Smooth muscle cell (in vitro differentiated cells): ENCODE data around the gene CITED2. TPM values are rescaled to one million over a fixed set of nuclear protein-coding genes. Genes with fewer than 3 reads are reported as not detected.

Experiments
- DNase-seq: peaks from one replicate; lab custom pipeline; 2025; ENCODE audit not compliant: unreplicated experiment; lab: John Stamatoyannopoulos, UW
- H2AFZ ChIP-seq: fragments of 200-600 bp; sonication (generic); 2 replicates; pipeline ENCODE4 v1.6.0; 2016; ENCODE audit warnings: antibody characterized with exemption, low read depth, mild to moderate bottlenecking
- H3F3A ChIP-seq: fragments of 200-600 bp; sonication (generic); 2 replicates; pipeline ENCODE4 v1.6.0; 2017; ENCODE audit warnings: antibody characterized with exemption, low read depth
- H3K27ac ChIP-seq: fragments of 200-600 bp; sonication (generic); 2 replicates; pipeline ENCODE4 v1.5.1; 2016; ENCODE audit warnings: low read depth, mild to moderate bottlenecking
- H3K27me3 ChIP-seq: fragments of 200-600 bp; sonication (generic); 2 replicates; pipeline ENCODE4 v1.6.1; 2016; ENCODE audit warnings: low read depth, mild to moderate bottlenecking
- H3K36me3 ChIP-seq: fragments of 200-600 bp; sonication (generic); 2 replicates; pipeline ENCODE4 v1.5.1; 2016; ENCODE audit warnings: low read depth
- H3K4me1 ChIP-seq: fragments of 200-600 bp; sonication (generic); 2 replicates; pipeline ENCODE4 v1.5.1; 2016; ENCODE audit warnings: low read depth
- H3K4me2 ChIP-seq: fragments of 200-600 bp; sonication (generic); 2 replicates; pipeline ENCODE4 v1.6.0; 2016; ENCODE audit warnings: mild to moderate bottlenecking
- H3K4me3 ChIP-seq: fragments of 200-600 bp; sonication (generic); 2 replicates; pipeline ENCODE4 v1.5.1; 2016; ENCODE audit warnings: mild to moderate bottlenecking
- H3K79me2 ChIP-seq: fragments of 200-600 bp; sonication (generic); 2 replicates; pipeline ENCODE4 v1.6.0; 2016; ENCODE audit warnings: low read depth, mild to moderate bottlenecking
- H3K9ac ChIP-seq: fragments of 200-600 bp; sonication (generic); 2 replicates; pipeline ENCODE4 v1.6.0; 2016; ENCODE audit warnings: low read depth
- H3K9me3 ChIP-seq: fragments of 200-600 bp; sonication (generic); replicated peaks from 2 replicates; pipeline ENCODE4 v1.5.1; 2016; ENCODE audit warnings: low read depth
- H4K20me1 ChIP-seq: fragments of 200-600 bp; sonication (generic); 2 replicates; pipeline ENCODE4 v1.6.0; 2016; ENCODE audit warnings: low read depth
- WGBS: methylation state at CpG from one replicate; pipeline ENCODE4 v1.1.7; 2016; ENCODE audit warnings: low lambda C conversion rate; 5-methylcytosine and 5-hydroxymethylcytosine counted together
- polyA plus RNA-seq: library from polyadenylated mRNA; unstranded; fragments of >200 nt; fragmentation: Nextera tagmentation; extraction: Ambion mirVana; gene quantifications from 2 replicates; pipeline ENCODE4 v1.2.1, GENCODE V29; 2016
- total RNA-seq: library from RNA; depleted of rRNA; stranded (reverse); fragments of >200 nt; gene quantifications from 2 replicates; pipeline ENCODE4 v1.2.3, GENCODE V29; 2014
- TF ChIP-seq, protein P1 (sequence below): fragments of 200-600 bp; sonication (generic); IDR thresholded peaks from 2 replicates; pipeline ENCODE4 v1.5.1; 2017; ENCODE audit warnings: borderline replicate concordance, mild to moderate bottlenecking, antibody characterized with exemption; ENCODE audit not compliant: insufficient read depth, poor library complexity, severe bottlenecking

CITED2 gene
- total and polyA plus RNA-seq, 2 experiments from 2014 or later = 67.9 to 209 TPM

DNA sequence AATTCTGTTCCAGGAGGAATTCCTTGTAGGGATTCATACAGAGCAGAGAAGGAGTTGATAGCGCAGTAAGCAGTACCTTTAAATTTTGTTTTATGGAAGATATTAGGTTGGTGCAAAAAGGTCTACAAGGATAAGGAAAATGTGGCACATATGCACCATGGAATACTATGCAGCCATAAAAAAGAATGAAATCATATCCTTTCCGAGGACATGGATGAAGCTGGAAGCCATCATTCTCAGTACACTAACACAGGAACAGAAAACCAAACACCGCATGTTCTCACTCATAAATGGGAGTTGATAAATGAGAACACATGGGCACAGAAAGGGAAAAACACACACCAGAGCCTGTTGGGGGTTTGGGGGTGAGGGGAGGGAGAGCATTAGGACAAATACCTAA lies 45.2 kb downstream of the CITED2 start:
- WGBS = 94% methylated on average over 3 of the region's 3 CpGs
- Histone ChIP-seq H3K27ac (no peak overlapping the region), H3K9ac (no peak overlapping the region), H3K4me1 (no peaks in the 10 kb centered on the region), H3K9me3 (no peaks in the 10 kb centered on the region), H4K20me1 (no peaks in the 10 kb centered on the region), H2AFZ (no peak overlapping the region), H3K4me3 (no peak overlapping the region), H3K27me3 (no peaks in the 10 kb centered on the region), H3F3A (no peaks in the 10 kb centered on the region), H3K36me3 (no peaks in the 10 kb centered on the region), H3K4me2 (no peak overlapping the region), H3K79me2 (no peaks in the 10 kb centered on the region)
- TF ChIP-seq, protein P1, sequence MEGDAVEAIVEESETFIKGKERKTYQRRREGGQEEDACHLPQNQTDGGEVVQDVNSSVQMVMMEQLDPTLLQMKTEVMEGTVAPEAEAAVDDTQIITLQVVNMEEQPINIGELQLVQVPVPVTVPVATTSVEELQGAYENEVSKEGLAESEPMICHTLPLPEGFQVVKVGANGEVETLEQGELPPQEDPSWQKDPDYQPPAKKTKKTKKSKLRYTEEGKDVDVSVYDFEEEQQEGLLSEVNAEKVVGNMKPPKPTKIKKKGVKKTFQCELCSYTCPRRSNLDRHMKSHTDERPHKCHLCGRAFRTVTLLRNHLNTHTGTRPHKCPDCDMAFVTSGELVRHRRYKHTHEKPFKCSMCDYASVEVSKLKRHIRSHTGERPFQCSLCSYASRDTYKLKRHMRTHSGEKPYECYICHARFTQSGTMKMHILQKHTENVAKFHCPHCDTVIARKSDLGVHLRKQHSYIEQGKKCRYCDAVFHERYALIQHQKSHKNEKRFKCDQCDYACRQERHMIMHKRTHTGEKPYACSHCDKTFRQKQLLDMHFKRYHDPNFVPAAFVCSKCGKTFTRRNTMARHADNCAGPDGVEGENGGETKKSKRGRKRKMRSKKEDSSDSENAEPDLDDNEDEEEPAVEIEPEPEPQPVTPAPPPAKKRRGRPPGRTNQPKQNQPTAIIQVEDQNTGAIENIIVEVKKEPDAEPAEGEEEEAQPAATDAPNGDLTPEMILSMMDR = no peak
- DNase-seq = no peak

DNA sequence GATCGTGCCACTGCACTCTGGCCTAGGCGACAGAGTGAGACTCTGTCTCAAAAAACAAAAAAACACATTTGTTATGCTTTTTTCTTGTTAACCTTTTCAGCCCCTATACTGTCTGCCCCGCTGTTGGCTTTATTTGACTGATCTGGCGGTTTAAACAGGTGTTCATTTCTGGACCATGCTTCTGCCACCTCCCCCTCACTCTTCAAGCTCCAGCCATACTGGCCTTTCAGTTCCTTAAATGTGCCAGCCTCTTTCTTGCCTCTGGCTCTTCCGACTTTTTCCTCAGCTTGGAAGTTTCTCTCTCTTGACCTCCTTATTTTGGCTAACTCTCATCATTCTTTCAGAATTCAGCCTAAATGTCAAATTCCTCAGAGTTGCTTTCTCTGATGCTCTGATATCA lies 47.4 kb downstream of the CITED2 start:
- H3K4me2 ChIP-seq = no peak overlapping the region
- TF ChIP-seq, protein P1 = no peak
- WGBS = 95% methylated on average over 5 of the region's 5 CpGs

GRCh38 chr6:139325686-139326085 lies 48.8 kb downstream of the CITED2 start:
- Histone ChIP-seq H3K4me2 (no peak overlapping the region), H3K4me3 (no peak overlapping the region), H3K27me3 (no peaks in the 10 kb centered on the region), H3K36me3 (no peaks in the 10 kb centered on the region), H2AFZ (no peak overlapping the region), H3K9ac (no peak overlapping the region), H3K79me2 (no peaks in the 10 kb centered on the region), H3K9me3 (no peaks in the 10 kb centered on the region), H3F3A (no peaks in the 10 kb centered on the region), H3K27ac (no peak overlapping the region), H4K20me1 (no peaks in the 10 kb centered on the region), H3K4me1 (no peaks in the 10 kb centered on the region)
- no peak for DNase-seq
- WGBS = 89% methylated on average over 1 of the region's 1 CpG
- TF ChIP-seq, protein P1 = no peak

More for the DNA sequence above, 47.4 kb downstream of the CITED2 start:
- Histone ChIP-seq H3K9me3 (no peaks in the 10 kb centered on the region), H3K27ac (no peak overlapping the region), H4K20me1 (no peaks in the 10 kb centered on the region), H3K9ac (no peak overlapping the region), H3K27me3 (no peaks in the 10 kb centered on the region), H3K4me1 (no peaks in the 10 kb centered on the region), H3F3A (no peaks in the 10 kb centered on the region), H2AFZ (no peak overlapping the region), H3K4me3 (no peak overlapping the region), H3K79me2 (no peaks in the 10 kb centered on the region), H3K36me3 (no peaks in the 10 kb centered on the region)
- no peak for DNase-seq

DNA sequence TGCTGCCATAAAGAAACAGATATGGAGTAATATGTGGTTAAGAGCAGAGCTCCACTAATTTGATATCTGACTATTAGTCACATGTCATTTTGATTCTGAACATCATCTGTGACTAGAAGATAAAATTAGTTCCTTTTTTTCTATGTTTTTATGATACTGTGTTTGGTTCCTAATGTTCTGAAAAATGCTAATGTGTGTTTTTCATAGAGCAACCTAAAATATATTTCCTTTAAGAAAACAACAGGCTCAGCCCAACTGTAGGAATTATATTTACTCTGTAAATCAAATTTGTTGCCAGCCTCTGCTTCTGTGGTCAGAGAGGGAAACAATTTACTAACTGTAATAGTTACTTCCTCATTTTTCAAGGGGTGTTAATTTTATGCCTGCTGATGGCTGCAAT lies 49.3 kb downstream of the CITED2 start:
- Histone ChIP-seq H3K4me2 (no peak overlapping the region), H3K4me1 (no peaks in the 10 kb centered on the region), H4K20me1 (no peaks in the 10 kb centered on the region), H3F3A (no peaks in the 10 kb centered on the region), H3K27ac (no peak overlapping the region), H2AFZ (no peak overlapping the region), H3K27me3 (no peaks in the 10 kb centered on the region), H3K9me3 (no peaks in the 10 kb centered on the region), H3K4me3 (no peak overlapping the region), H3K36me3 (no peaks in the 10 kb centered on the region), H3K79me2 (no peaks in the 10 kb centered on the region), H3K9ac (no peak overlapping the region)
- no peak for DNase-seq
- TF ChIP-seq, protein P1 = no peak
